Endothelial cell (in vitro differentiated cells): ENCODE results near the gene DHRS3. TPM values are rescaled to one million over a fixed set of nuclear protein-coding genes. Genes with fewer than 3 reads are reported as not detected.
A peak's percentile ranks its signal among the peaks of the same experiment; 100 is the strongest.

Experiments used
- DNase-seq: peaks from one replicate; pipeline ENCODE4 v3.0.0; 2021; ENCODE audit warnings: low spot score
- H3K27ac Mint-ChIP-seq: one replicate; pipeline ENCODE4 v1.8.0; 2021; ENCODE audit warnings: mixed read lengths, inconsistent platforms; ENCODE audit not compliant: unreplicated experiment
- H3K27me3 Mint-ChIP-seq: one replicate; pipeline ENCODE4 v1.8.0; 2021; ENCODE audit warnings: mild to moderate bottlenecking, moderate library complexity, mixed read lengths, inconsistent platforms; ENCODE audit not compliant: unreplicated experiment
- H3K36me3 Mint-ChIP-seq: one replicate; pipeline ENCODE4 v1.8.0; 2021; ENCODE audit warnings: mild to moderate bottlenecking, low read depth, mixed read lengths, inconsistent platforms; ENCODE audit not compliant: unreplicated experiment
- H3K4me1 Mint-ChIP-seq: one replicate; pipeline ENCODE4 v1.8.0; 2021; ENCODE audit warnings: mild to moderate bottlenecking, mixed read lengths, inconsistent platforms; ENCODE audit not compliant: unreplicated experiment
- H3K4me3 Mint-ChIP-seq: one replicate; pipeline ENCODE4 v1.8.0; 2021; ENCODE audit warnings: mild to moderate bottlenecking, mixed read lengths, inconsistent platforms; ENCODE audit not compliant: unreplicated experiment
- H3K9me3 Mint-ChIP-seq: one replicate; pipeline ENCODE4 v1.8.0; 2021; ENCODE audit warnings: mixed read lengths, inconsistent platforms; ENCODE audit not compliant: unreplicated experiment
- CTCF ChIP-seq: fragments of 200-600 bp; sonication (generic); IDR thresholded peaks from one replicate; pipeline ENCODE4 v1.5.0; 2021; ENCODE audit warnings: antibody characterized with exemption; ENCODE audit not compliant: unreplicated experiment
- total RNA-seq: library from RNA; stranded (reverse); fragmentation: NEBNext Ultra II Directional; extraction: Animal tissue kit (Norgen Biotek cat#: 25700); gene quantifications from one replicate; pipeline ENCODE4 v1.2.1, GENCODE V29; 2021; ENCODE audit not compliant: unreplicated experiment

Gene DHRS3
- total RNA-seq, 1 donor from 2014 or later, result 5.7 TPM

DNA sequence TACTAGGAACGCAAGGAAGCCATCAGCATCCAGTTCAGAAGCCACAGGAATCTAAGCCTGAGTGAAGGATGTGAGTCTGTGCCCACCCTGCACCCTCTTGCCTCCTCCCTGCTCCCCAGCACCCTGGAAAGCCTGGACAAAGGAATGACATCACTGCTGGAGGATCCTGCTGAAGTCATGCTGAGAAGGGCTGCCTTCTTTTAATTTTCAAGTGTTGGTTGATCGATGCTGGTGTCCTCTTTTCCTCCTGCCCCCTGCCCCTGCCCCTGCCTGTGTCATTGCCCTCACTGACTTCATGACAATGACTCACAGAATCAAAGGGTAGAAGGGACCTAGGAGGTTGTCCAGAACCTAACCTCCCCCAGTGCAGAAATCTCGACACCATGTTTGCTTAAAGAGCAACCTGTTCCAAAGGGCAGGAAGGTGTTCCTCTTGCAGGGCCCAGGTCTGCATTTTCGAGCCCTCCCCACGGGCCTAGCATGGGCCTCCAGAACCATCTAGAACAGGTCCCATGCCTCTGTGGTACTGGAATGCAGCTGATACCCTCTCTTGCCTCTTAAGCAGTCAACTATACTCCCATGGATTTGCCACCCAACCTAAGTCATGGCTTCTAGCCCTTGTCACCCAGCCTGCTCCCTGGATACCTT, 9.6 kb downstream of the DHRS3 start:
- Mint-ChIP-seq H3K4me3 (no peak overlapping the region), H3K4me1 (peaks cover 15% of the 10 kb centered on the region), H3K9me3 (no peaks in the 10 kb centered on the region), H3K27me3 (peaks cover 16% of the 10 kb centered on the region), H3K36me3 (peaks cover 15% of the 10 kb centered on the region), H3K27ac (no peak overlapping the region)
- no peak for TF ChIP-seq CTCF
- no peak for DNase-seq

- peaks cover 13% of the 10 kb centered on the region for H3K36me3 Mint-ChIP-seq
- peaks cover 12% of the 10 kb centered on the region for H3K27me3 Mint-ChIP-seq
- H3K4me1 Mint-ChIP-seq, result peaks cover 19% of the 10 kb centered on the region
- H3K9me3 Mint-ChIP-seq, result no peaks in the 10 kb centered on the region
- DNase-seq, result no peak
- no peak overlapping the region for H3K27ac Mint-ChIP-seq
- no peak for TF ChIP-seq CTCF
- H3K4me3 Mint-ChIP-seq, result no peak overlapping the region
Observed at GRCh38 chr1:12607263-12607662, 10.7 kb downstream of the DHRS3 start.

DNA sequence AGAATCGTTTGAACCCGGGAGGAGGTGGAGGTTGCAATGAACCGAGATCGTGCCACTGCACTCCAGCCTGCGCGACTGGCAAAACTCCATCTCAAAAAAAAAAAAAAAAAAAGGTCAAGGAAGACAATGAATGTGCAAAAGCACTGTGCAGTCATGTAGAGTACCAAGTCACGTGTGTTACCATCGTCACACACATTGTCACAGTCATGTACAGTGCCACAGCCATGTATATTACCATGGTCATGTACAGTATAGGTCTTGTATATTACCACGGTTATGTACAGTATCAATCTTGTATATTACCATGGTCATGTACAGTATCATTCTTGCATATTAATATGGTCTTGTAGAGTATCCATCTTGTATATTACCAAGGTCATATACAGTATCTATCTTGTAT, 13.0 kb downstream of the DHRS3 start:
- Mint-ChIP-seq H3K4me1 (peaks cover 22% of the 10 kb centered on the region), H3K36me3 (peaks cover 4% of the 10 kb centered on the region)
- DNase-seq, result no peak

GRCh38 chr1:12604114-12604874, 13.7 kb downstream of the DHRS3 start:
- H3K36me3 Mint-ChIP-seq, result no peaks in the 10 kb centered on the region
- TF ChIP-seq CTCF, result no peak
- peak overlapping the region; percentile 76 for H3K27ac Mint-ChIP-seq
- H3K4me1 Mint-ChIP-seq, result peaks cover 22% of the 10 kb centered on the region
- H3K4me3 Mint-ChIP-seq, result no peak overlapping the region
- peak; percentile 42 for DNase-seq
- no peaks in the 10 kb centered on the region for H3K9me3 Mint-ChIP-seq
- peaks cover 2% of the 10 kb centered on the region for H3K27me3 Mint-ChIP-seq

More for the DNA sequence above, 13.0 kb downstream of the DHRS3 start:
- H3K4me3 Mint-ChIP-seq, result no peak overlapping the region
- H3K27me3 Mint-ChIP-seq, result peaks cover 3% of the 10 kb centered on the region
- H3K9me3 Mint-ChIP-seq, result no peaks in the 10 kb centered on the region
- no peak for TF ChIP-seq CTCF
- no peak overlapping the region for H3K27ac Mint-ChIP-seq

GRCh38 chr1:12603224-12603623, 14.8 kb downstream of the DHRS3 start:
- Mint-ChIP-seq H3K27me3 (peaks cover 2% of the 10 kb centered on the region), H3K4me3 (no peak overlapping the region), H3K36me3 (no peaks in the 10 kb centered on the region), H3K4me1 (peaks cover 22% of the 10 kb centered on the region), H3K9me3 (no peaks in the 10 kb centered on the region), H3K27ac (no peak overlapping the region)
- no peak for TF ChIP-seq CTCF
- no peak for DNase-seq
